Urinary bladder (tissue), 4 donors: Measurements from ENCODE around the gene CLEC2A. TPM values are rescaled to one million over a fixed set of nuclear protein-coding genes. Genes with fewer than 3 reads are reported as not detected.

Source experiments
- DNase-seq: peaks from one replicate; pipeline ENCODE4 v3.0.0-alpha.2; 2015; ENCODE audit errors: extremely low spot score
- H3K27ac ChIP-seq: one replicate; pipeline ENCODE4 v1.5.1; 2013; ENCODE audit warnings: low read depth, mild to moderate bottlenecking, moderate library complexity
- H3K36me3 ChIP-seq: one replicate; pipeline ENCODE4 v1.6.1; 2013; ENCODE audit warnings: mild to moderate bottlenecking, moderate library complexity; ENCODE audit not compliant: insufficient read depth
- H3K4me1 ChIP-seq: one replicate; pipeline ENCODE4 v1.6.1; 2013; ENCODE audit warnings: mild to moderate bottlenecking, moderate library complexity; ENCODE audit not compliant: insufficient read depth
- H3K4me3 ChIP-seq: one replicate; pipeline ENCODE4 v1.5.1; 2013; ENCODE audit warnings: low read depth, low read length
- WGBS: extraction: QIAGEN DNeasy Blood & Tissue Kit; methylation state at CpG from one replicate; pipeline ENCODE4 v1.1.7; 2013; 5-methylcytosine and 5-hydroxymethylcytosine counted together
- polyA plus RNA-seq: library from polyadenylated mRNA; stranded (reverse); fragments of 200-250 nt; gene quantifications from one replicate; pipeline ENCODE4 v1.2.3, GENCODE V29; 2013
- total RNA-seq: library from RNA; depleted of rRNA; stranded (reverse); fragments of >200 nt; gene quantifications from one replicate; pipeline ENCODE4 v1.2.3, GENCODE V29; 2014
- donor health status: healthy with polysubstance abuse.
- donor health status: healthy.

CLEC2A gene
- total and polyA plus RNA-seq, 2 donors = not detected

GRCh38 chr12:9922429-9922828 is 9.7 kb downstream of the CLEC2A start:
- no peak for DNase-seq
- Histone ChIP-seq H3K36me3 (no peaks in the 10 kb centered on the region), H3K27ac (no peak overlapping the region), H3K4me3 (no peak overlapping the region), H3K4me1 (no peaks in the 10 kb centered on the region)
- 86% methylated on average over 1 of the region's 1 CpG for WGBS

DNA sequence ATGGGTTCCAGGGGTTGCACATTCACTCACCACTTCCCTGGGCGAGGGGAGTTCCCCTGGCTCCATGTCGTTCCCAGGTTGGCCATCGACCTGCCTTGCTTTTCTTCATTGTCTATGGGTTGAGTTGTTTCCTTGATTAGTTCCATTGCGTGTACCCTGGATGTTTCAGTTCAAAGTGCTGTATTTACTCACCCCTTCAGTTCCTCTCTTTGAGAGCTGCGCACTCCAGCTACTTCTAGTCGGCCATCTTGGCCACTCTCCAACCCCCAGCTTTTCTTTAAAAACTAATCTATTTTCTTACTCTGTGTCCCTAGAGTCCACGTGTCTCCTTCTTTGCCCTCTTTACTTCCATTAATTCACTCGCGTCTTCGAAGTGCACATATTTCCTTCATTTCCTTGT is 11.7 kb downstream of the CLEC2A start:
- no peaks in the 10 kb centered on the region for H3K4me1 ChIP-seq
- H3K27ac ChIP-seq = no peak overlapping the region
- 88% methylated on average over 10 of the region's 10 CpGs for WGBS
- no peaks in the 10 kb centered on the region for H3K36me3 ChIP-seq
- H3K4me3 ChIP-seq = no peak overlapping the region
- no peak for DNase-seq

- no peak for DNase-seq
- no peak overlapping the region for H3K27ac ChIP-seq
- no peak overlapping the region for H3K4me3 ChIP-seq
- H3K4me1 ChIP-seq = no peaks in the 10 kb centered on the region
- no peaks in the 10 kb centered on the region for H3K36me3 ChIP-seq
- WGBS = 91% methylated on average over 3 of the region's 3 CpGs
Measured at GRCh38 chr12:9919443-9919842, 12.7 kb downstream of the CLEC2A start.

- no peak overlapping the region for H3K4me3 ChIP-seq
- DNase-seq = no peak
- H3K27ac ChIP-seq = no peak overlapping the region
- no peaks in the 10 kb centered on the region for H3K4me1 ChIP-seq
- no peaks in the 10 kb centered on the region for H3K36me3 ChIP-seq
Measured at GRCh38 chr12:9911708-9912107, 20.5 kb downstream of the CLEC2A start.

GRCh38 chr12:9910716-9911421 is 21.3 kb downstream of the CLEC2A start:
- no peaks in the 10 kb centered on the region for H3K4me1 ChIP-seq
- H3K36me3 ChIP-seq = no peaks in the 10 kb centered on the region
- H3K27ac ChIP-seq = no peak overlapping the region
- no peak for DNase-seq
- 87% methylated on average over 7 of the region's 7 CpGs for WGBS
- no peak overlapping the region for H3K4me3 ChIP-seq

GRCh38 chr12:9909724-9910123 is 22.4 kb downstream of the CLEC2A start:
- Histone ChIP-seq H3K36me3 (no peaks in the 10 kb centered on the region), H3K4me3 (no peak overlapping the region), H3K27ac (no peak overlapping the region), H3K4me1 (no peaks in the 10 kb centered on the region)
- DNase-seq = no peak

DNA sequence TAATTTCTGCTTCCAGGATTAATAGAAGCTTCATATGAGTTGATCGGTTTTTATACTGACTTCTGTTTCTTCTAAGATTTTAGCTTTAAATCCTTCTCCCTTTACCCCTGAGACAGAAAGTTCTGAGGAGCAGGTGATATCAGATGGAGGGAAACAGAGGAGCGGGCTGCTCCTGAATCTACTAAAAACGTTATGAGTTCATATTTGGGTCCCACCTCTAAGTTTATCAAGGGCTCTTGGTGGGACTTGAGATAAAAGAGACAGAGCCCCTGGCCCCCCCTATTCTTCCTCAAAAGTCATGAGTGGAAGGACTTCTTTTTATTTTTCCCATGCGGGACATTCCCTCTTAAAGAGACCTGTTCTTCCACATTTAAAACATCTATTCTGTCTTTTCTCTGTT is 23.8 kb downstream of the CLEC2A start:
- H3K4me3 ChIP-seq = no peak overlapping the region
- no peaks in the 10 kb centered on the region for H3K4me1 ChIP-seq
- WGBS = 91% methylated on average over 4 of the region's 4 CpGs
- DNase-seq = no peak
- H3K27ac ChIP-seq = no peak overlapping the region
- no peaks in the 10 kb centered on the region for H3K36me3 ChIP-seq

- Histone ChIP-seq H3K27ac (no peak overlapping the region), H3K4me3 (no peak overlapping the region), H3K36me3 (no peaks in the 10 kb centered on the region), H3K4me1 (no peaks in the 10 kb centered on the region)
- 90% methylated on average over 7 of the region's 7 CpGs for WGBS
- DNase-seq = no peak
Measured at GRCh38 chr12:9907769-9908168, 24.4 kb downstream of the CLEC2A start.

- Histone ChIP-seq H3K36me3 (no peaks in the 10 kb centered on the region), H3K4me3 (no peak overlapping the region), H3K27ac (no peak overlapping the region), H3K4me1 (no peaks in the 10 kb centered on the region)
- 75% methylated on average over 2 of the region's 2 CpGs for WGBS
- DNase-seq = no peak
Measured at GRCh38 chr12:9906873-9907272, 25.3 kb downstream of the CLEC2A start.

DNA sequence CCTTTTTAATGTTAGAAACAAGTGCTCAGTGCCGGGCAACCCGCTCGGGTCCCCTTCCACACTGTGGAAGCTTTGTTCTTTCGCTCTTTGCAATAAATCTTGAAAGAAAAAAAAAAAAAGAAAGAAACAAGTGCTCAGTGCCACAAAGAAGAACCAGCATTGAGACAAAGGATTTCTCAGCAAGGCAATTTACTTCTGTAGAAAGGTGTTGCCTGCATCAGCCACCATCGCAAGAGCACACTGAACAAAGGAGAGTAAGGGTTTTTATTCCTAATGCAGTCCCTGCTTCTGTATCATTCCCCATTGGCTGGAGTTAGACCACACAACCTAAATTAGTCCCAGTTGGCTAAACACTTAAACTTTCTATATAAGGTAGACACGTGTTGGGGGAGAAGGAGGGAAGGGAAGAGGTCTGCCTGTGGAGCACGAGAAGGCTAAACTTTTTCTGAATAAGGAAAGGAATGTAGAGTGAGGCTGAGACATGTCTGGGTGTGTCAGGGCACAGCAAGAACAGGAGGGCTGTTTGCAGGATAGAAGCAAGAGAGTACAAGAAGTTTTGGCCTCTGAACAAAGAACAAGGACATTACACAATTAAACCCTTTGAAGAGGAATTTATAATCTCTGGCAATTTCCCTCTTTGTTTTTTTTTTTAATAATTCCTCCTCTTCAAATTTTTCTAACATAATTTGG is 29.5 kb downstream of the CLEC2A start:
- 84% methylated on average over 7 of the region's 7 CpGs for WGBS
- DNase-seq = no peak
- no peaks in the 10 kb centered on the region for H3K36me3 ChIP-seq

DNA sequence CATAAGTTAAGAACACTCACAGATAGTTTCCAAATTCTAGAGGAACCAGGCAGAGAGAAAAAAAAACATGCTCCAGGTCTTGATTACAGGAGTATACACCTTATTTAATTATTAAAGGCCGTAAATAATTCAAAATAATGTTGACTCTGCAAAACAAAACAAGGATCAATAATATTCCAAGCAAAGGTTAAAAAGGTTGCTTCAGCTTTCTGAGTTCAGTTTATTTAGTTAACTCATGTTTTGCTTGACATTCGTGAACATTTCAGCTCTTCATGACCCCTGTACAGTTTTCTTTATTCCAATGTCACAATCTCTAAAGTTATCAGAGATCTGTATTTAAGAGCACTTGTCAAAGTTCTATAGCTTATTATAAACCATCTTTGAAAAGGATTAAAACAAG is 31.2 kb downstream of the CLEC2A start:
- Histone ChIP-seq H3K4me3 (no peak overlapping the region), H3K36me3 (no peaks in the 10 kb centered on the region), H3K27ac (no peak overlapping the region), H3K4me1 (no peaks in the 10 kb centered on the region)
- WGBS = 76% methylated on average over 2 of the region's 2 CpGs
- no peak for DNase-seq

More for the DNA sequence above, 29.5 kb downstream of the CLEC2A start:
- no peak overlapping the region for H3K4me3 ChIP-seq
- H3K4me1 ChIP-seq = no peaks in the 10 kb centered on the region
- no peak overlapping the region for H3K27ac ChIP-seq

DNA sequence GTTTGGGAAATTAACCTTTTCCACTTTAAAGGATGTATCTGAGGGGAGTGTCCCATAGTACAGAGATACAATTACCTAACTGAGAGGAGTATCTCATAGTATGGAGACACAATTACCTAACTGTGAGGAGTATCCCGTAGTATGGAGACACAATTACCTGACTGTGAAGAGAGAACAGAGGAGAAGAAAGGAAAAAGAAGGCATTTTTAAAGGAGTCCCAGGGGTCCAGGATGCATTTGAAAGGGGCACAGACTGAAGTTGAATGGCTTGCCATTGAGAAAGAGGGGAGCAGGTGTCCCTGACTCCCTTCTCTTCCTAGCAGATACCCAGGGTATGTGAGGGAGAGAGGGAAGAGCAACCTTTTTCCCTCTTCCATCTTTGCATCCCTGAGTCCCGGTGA is 33.0 kb downstream of the CLEC2A start:
- Histone ChIP-seq H3K4me1 (no peaks in the 10 kb centered on the region), H3K27ac (no peak overlapping the region), H3K36me3 (no peaks in the 10 kb centered on the region), H3K4me3 (no peak overlapping the region)
- DNase-seq = no peak
- WGBS = 96% methylated on average over 2 of the region's 2 CpGs

- Histone ChIP-seq H3K4me1 (no peaks in the 10 kb centered on the region), H3K36me3 (no peaks in the 10 kb centered on the region), H3K27ac (no peak overlapping the region), H3K4me3 (no peak overlapping the region)
- 71% methylated on average over 6 of the region's 6 CpGs for WGBS
- no peak for DNase-seq
Measured at GRCh38 chr12:9897535-9897934, 34.6 kb downstream of the CLEC2A start.

GRCh38 chr12:9895215-9895971 is 36.8 kb downstream of the CLEC2A start:
- no peaks in the 10 kb centered on the region for H3K4me1 ChIP-seq
- H3K4me3 ChIP-seq = no peak overlapping the region
- 49% methylated on average over 6 of the region's 6 CpGs for WGBS
- DNase-seq = no peak
- no peaks in the 10 kb centered on the region for H3K36me3 ChIP-seq
- H3K27ac ChIP-seq = no peak overlapping the region
